ENCODE results near the gene ZNF827. TPM values are rescaled to one million over a fixed set of nuclear protein-coding genes. Genes with fewer than 3 reads are reported as not detected.

The ZNF827 gene
- total RNA-seq, 1 experiment from 2014 or later = 29.4 TPM

- H3K23ac ChIP-seq (ENCODE audit: insufficient read length, low read depth, low read length) = no peak overlapping the region
- no peak overlapping the region for H3K9ac ChIP-seq (ENCODE audit: extremely low read depth, insufficient read length, low read length)
- no peak overlapping the region for H2BK5ac ChIP-seq (ENCODE audit: insufficient read length, low read length)
- DNase-seq = no peak
- Mint-ChIP-seq H3K27me3 (ENCODE audit: low read depth) (no peaks in the 10 kb centered on the region), H3K9me3 (peaks cover 8 to 14% of the 10 kb centered on the region in 2 experiments), H3K4me3 (no peak overlapping the region), H3K36me3 (ENCODE audit: insufficient read depth in 1 of 3, low read depth in 3 of 3) (peaks cover 4 to 28% (median 12%) of the 10 kb centered on the region in 3 experiments), H3K4me1 (peaks cover 10 to 12% of the 10 kb centered on the region in 2 experiments), H3K27ac (no peak overlapping the region)
- no peaks in the 10 kb centered on the region for H3K23me2 ChIP-seq (ENCODE audit: insufficient read length, low read depth, low read length, poor library complexity, severe bottlenecking)
- H2BK20ac ChIP-seq (ENCODE audit: low read depth, low read length, poor library complexity, severe bottlenecking) = no peak overlapping the region
- no peak overlapping the region for H2AK5ac ChIP-seq (ENCODE audit: insufficient read length, low read length)
- peak; percentile 21; the same call in 1 of the 3 replicates for TF ChIP-seq CTCF (conservative IDR thresholded peaks at IDR 0.05)
- no peak overlapping the region for H3K4me2 ChIP-seq (ENCODE audit: insufficient read depth, insufficient read length, low read length)
- no peak overlapping the region for H3K27ac ChIP-seq (ENCODE audit: insufficient read length, low read depth, low read length)
- H3K4me1 ChIP-seq (ENCODE audit: insufficient read depth, low read length) = peaks cover 3% of the 10 kb centered on the region; the same call in 1 of the 2 replicates
- peaks cover 8% of the 10 kb centered on the region for H3K9me3 ChIP-seq (ENCODE audit: control insufficient read depth, low read depth, low read length)
- H3K14ac ChIP-seq (ENCODE audit: insufficient read depth, low read length) = no peak overlapping the region
- no peak overlapping the region for H2AFZ ChIP-seq (ENCODE audit: low read length)
- no peak overlapping the region for H3K4ac ChIP-seq (ENCODE audit: low read depth, low read length)
- H3K79me2 ChIP-seq (ENCODE audit: insufficient read depth, low read length) = no peaks in the 10 kb centered on the region
- H4K91ac ChIP-seq (ENCODE audit: insufficient read length, low read depth, low read length) = no peak overlapping the region
- no CpG with 5 or more reads among the region's 2 CpGs for WGBS (ENCODE audit: extremely low coverage, insufficient read length, low lambda C conversion rate)
- H2BK12ac ChIP-seq (ENCODE audit: insufficient read length, low read depth, low read length) = no peak overlapping the region
- H3T11ph ChIP-seq (ENCODE audit: low read length) = no peak overlapping the region
- no peak overlapping the region for H3K18ac ChIP-seq (ENCODE audit: insufficient read length, low read depth, low read length)
- no peaks in the 10 kb centered on the region for H3K79me1 ChIP-seq (ENCODE audit: insufficient read depth, low read depth, low read length, poor library complexity, severe bottlenecking)
- no peaks in the 10 kb centered on the region for H4K20me1 ChIP-seq (ENCODE audit: control insufficient read depth, insufficient read depth, insufficient read length)
- H3K56ac ChIP-seq (ENCODE audit: insufficient read length, low read depth, low read length) = no peak overlapping the region
- no peak overlapping the region for H2BK120ac ChIP-seq (ENCODE audit: low read depth, low read length, poor library complexity, severe bottlenecking)
- no peaks in the 10 kb centered on the region for H3K27me3 ChIP-seq (ENCODE audit: insufficient read depth, low read length)
- H4K8ac ChIP-seq (replicated peaks; ENCODE audit: insufficient read length, low read depth, low read length) = no peak overlapping the region
- H2BK15ac ChIP-seq (ENCODE audit: low read depth, low read length) = no peak overlapping the region
- no peak overlapping the region for H4K5ac ChIP-seq (ENCODE audit: insufficient read length, low read depth, low read length)
Measured at GRCh38 chr4:145723336-145723735, 215.3 kb downstream of the ZNF827 start.

Measured in H9 (cell line).